K562 (cell line): ENCODE data around the gene RBPMS2. TPM values are rescaled to one million over a fixed set of nuclear protein-coding genes. Genes with fewer than 3 reads are reported as not detected.

Source experiments
- ATF3 ChIP-seq, 2 experiments: fragments of 450-650 bp in 1 of 2; sonication (generic) in 1 of 2; formaldehyde crosslinking in 1 of 2; IDR thresholded peaks in 1 of 2; conservative IDR thresholded peaks in 1 of 2; 2 replicates each; pipeline versions ENCODE4 v1.6.1 to v1.8.1; 2016 to 2023; ENCODE audit warnings: mild to moderate bottlenecking in 2 of 2, moderate library complexity in 2 of 2, inconsistent platforms in 1 of 2, missing genetic modification reagents in 1 of 2
- BDP1 ChIP-seq: IDR thresholded peaks from 3 replicates; pipeline ENCODE4 v1.6.1; 2011; ENCODE audit not compliant: insufficient read length, insufficient read depth
- BRD9 ChIP-seq: fragments of 450-650 bp; IDR thresholded peaks from 2 replicates; pipeline ENCODE4 v1.6.1; 2018; ENCODE audit warnings: low read depth; ENCODE audit not compliant: partially characterized antibody
- CHD2 ChIP-seq: IDR thresholded peaks from 2 replicates; pipeline ENCODE4 v1.6.1; 2011; ENCODE audit warnings: low read depth, low read length
- FIP1L1 ChIP-seq: fragments of 200-400 bp; formaldehyde crosslinking; IDR thresholded peaks from 2 replicates; pipeline ENCODE4 v1.6.1; 2018; ENCODE audit warnings: mild to moderate bottlenecking, low read depth, low read length; ENCODE audit not compliant: poor library complexity, severe bottlenecking
- FOXP4 ChIP-seq: sonication (generic); formaldehyde crosslinking; IDR thresholded peaks from 2 replicates; pipeline ENCODE4 v1.8.0; 2022; ENCODE audit warnings: mild to moderate bottlenecking, missing genetic modification reagents, borderline replicate concordance
- KHSRP ChIP-seq: fragments of 450-650 bp; IDR thresholded peaks from 2 replicates; pipeline ENCODE4 v1.6.1; 2017
- MAFK ChIP-seq: IDR thresholded peaks from 2 replicates; pipeline ENCODE4 v1.6.1; 2011; ENCODE audit warnings: low read length, improper control_type of control experiment
- NCOA1 ChIP-seq: fragments of 450-650 bp; IDR thresholded peaks from 2 replicates; pipeline ENCODE4 v1.6.1; 2016; ENCODE audit warnings: low read depth
- NCOA4 ChIP-seq: fragments of 450-650 bp; IDR thresholded peaks from 2 replicates; pipeline ENCODE4 v1.6.1; 2018; ENCODE audit warnings: mild to moderate bottlenecking; ENCODE audit not compliant: partially characterized antibody
- NR2C2 ChIP-seq, 2 experiments: fragments of 200-800 bp in 1 of 2; sonication (Bioruptor generic) in 1 of 2; sonication (generic) in 1 of 2; formaldehyde crosslinking in 1 of 2; IDR thresholded peaks; 2 replicates each; pipeline versions ENCODE4 v1.6.1 to v1.8.0; 2016 to 2022; ENCODE audit warnings: mild to moderate bottlenecking in 1 of 2, missing compliant biosample characterization in 1 of 2, missing genetic modification characterization in 1 of 2, missing genetic modification reagents in 1 of 2
- OTX1 ChIP-seq: fragments of 450-650 bp; formaldehyde crosslinking; IDR thresholded peaks from 2 replicates; pipeline ENCODE4 v1.4.0; 2022; ENCODE audit warnings: mild to moderate bottlenecking
- PHF8 ChIP-seq: fragments of 200-600 bp; sonication (generic); IDR thresholded peaks from 2 replicates; pipeline ENCODE4 v1.6.1; 2012; ENCODE audit warnings: mixed run types, mild to moderate bottlenecking, inconsistent platforms, low read length, moderate library complexity, borderline replicate concordance
- PML ChIP-seq: IDR thresholded peaks from 2 replicates; pipeline ENCODE4 v1.6.1; 2012; ENCODE audit warnings: low read length, inconsistent platforms
- POLR2A ChIP-seq: fragments of 450-650 bp; conservative IDR thresholded peaks from 2 replicates; pipeline ENCODE4 v1.6.1; 2016
- POLR2AphosphoS5 ChIP-seq: IDR thresholded peaks from 2 replicates; pipeline ENCODE4 v1.6.1; 2011; ENCODE audit warnings: mild to moderate bottlenecking, low read depth, low read length, moderate library complexity; ENCODE audit not compliant: control insufficient read depth, insufficient read depth
- PRPF4 ChIP-seq: fragments of 200-400 bp; formaldehyde crosslinking; IDR thresholded peaks from one replicate; pipeline ENCODE4 v1.6.1; 2017; ENCODE audit warnings: low read length, low read depth, mild to moderate bottlenecking; ENCODE audit not compliant: insufficient read depth, poor library complexity, severe bottlenecking
- RBFOX2 ChIP-seq: fragments of 200-400 bp; formaldehyde crosslinking; IDR thresholded peaks from 2 replicates; pipeline ENCODE4 v1.6.1; 2017; ENCODE audit warnings: low read depth, mild to moderate bottlenecking, low read length, moderate library complexity
- SIRT6 ChIP-seq: IDR thresholded peaks from one replicate; pipeline ENCODE4 v1.6.1; 2012; ENCODE audit warnings: low read depth, mild to moderate bottlenecking, control low read depth, inconsistent platforms, low read length, moderate library complexity
- SRSF3 ChIP-seq: fragments of 200-400 bp; formaldehyde crosslinking; IDR thresholded peaks from 2 replicates; pipeline ENCODE4 v1.6.1; 2016; ENCODE audit warnings: mild to moderate bottlenecking, low read length, moderate library complexity; ENCODE audit not compliant: insufficient read depth
- TAF7 ChIP-seq: fragments of 450-650 bp; IDR thresholded peaks from 2 replicates; pipeline ENCODE4 v1.6.1; 2016; ENCODE audit warnings: missing genetic modification characterization, missing compliant biosample characterization
- TAF9B ChIP-seq: fragments of 450-650 bp; IDR thresholded peaks from 2 replicates; pipeline ENCODE4 v1.6.1; 2018; ENCODE audit warnings: mild to moderate bottlenecking; ENCODE audit not compliant: partially characterized antibody
- TFE3 ChIP-seq: fragments of 450-650 bp; formaldehyde crosslinking; IDR thresholded peaks from 2 replicates; pipeline ENCODE4 v1.4.0; 2020; ENCODE audit warnings: mild to moderate bottlenecking, mixed read lengths
- ZFP1 ChIP-seq: fragments of 450-650 bp; formaldehyde crosslinking; IDR thresholded peaks from 2 replicates; pipeline ENCODE4 v1.4.0; 2020; ENCODE audit warnings: mild to moderate bottlenecking, mixed read lengths
- polyA plus RNA-seq, 8 experiments: library from polyadenylated mRNA; depleted of rRNA in 4 of 8; stranded (reverse) in 5 of 8; unstranded in 3 of 8; fragments of >200 nt; fragmentation: Nextera tagmentation in 2 of 8; fragmentation: Illumina TruSeq in 1 of 8; extraction: Ambion mirVana in 2 of 8; extraction: Trizol in 1 of 8; gene quantifications; 2 replicates each; pipeline versions ENCODE4 v1.2.1 to v1.2.3, GENCODE V29; 2011 to 2014; ENCODE audit warnings: inconsistent platforms in 1 of 8, missing spikeins in 1 of 8
- total RNA-seq, 7 experiments: library from RNA; depleted of rRNA in 6 of 7; stranded (reverse); fragments of >200 nt in 6 of 7; fragmentation: Illumina TruSeq in 2 of 7; extraction: Trizol in 2 of 7; gene quantifications; 2 replicates each; pipeline versions ENCODE4 v1.2.1 to v1.2.3, GENCODE V29; 2011 to 2021; ENCODE audit warnings: low replicate concordance in 1 of 7

Gene RBPMS2
- total and polyA plus RNA-seq, 9 of the 15 experiments (the other 6 are each of a cell fraction or from before 2014, with no cell fraction given), result 0.11 to 2.6 (median 0.37) TPM; not detected in 1

- TF ChIP-seq CHD2 (peak; percentile 53; the same call in 1 of the 2 replicates), KHSRP (no peak), RBFOX2 (peak; percentile 74), NR2C2 (CRISPR knock-in tag; IDR thresholded peaks at IDR 0.05) (no peak), NR2C2 (tag; IDR thresholded peaks at IDR 0.05) (no peak), SIRT6 (no peak), NCOA1 (no peak), TFE3 (CRISPR knock-in tag) (no peak), POLR2A (peak; percentile 79), FIP1L1 (no peak), OTX1 (no peak), BRD9 (no peak), FOXP4 (0 out of 2 replicates have a peak, but pooled peaks have one; percentile 16), SRSF3 (no peak), NCOA4 (no peak), TAF7 (tag) (no peak), PRPF4 (no peak), MAFK (no peak), ATF3 (IDR thresholded peaks at IDR 0.05) (no peak), ATF3 (CRISPR knock-in tag; conservative IDR thresholded peaks at IDR 0.05) (no peak), POLR2AphosphoS5 (peak; percentile 36; the same call in 1 of the 2 replicates), ZFP1 (CRISPR knock-in tag) (no peak), PML (peak; percentile 32; the same call in 1 of the 2 replicates), BDP1 (no peak), TAF9B (no peak), PHF8 (peak; percentile 82; the same call in 1 of the 2 replicates)
These were observed 72.4 kb downstream of the RBPMS2 start (continued) for GRCh38 chr15:64702816-64703631.
